ENCODE measurements around the gene PRSS36. TPM values are rescaled to one million over a fixed set of nuclear protein-coding genes. Genes with fewer than 3 reads are reported as not detected.

Gene PRSS36
- total and polyA plus RNA-seq, 8 donors: 0.87 to 26.3 (median 2.7) TPM; not detected in 2

DNA sequence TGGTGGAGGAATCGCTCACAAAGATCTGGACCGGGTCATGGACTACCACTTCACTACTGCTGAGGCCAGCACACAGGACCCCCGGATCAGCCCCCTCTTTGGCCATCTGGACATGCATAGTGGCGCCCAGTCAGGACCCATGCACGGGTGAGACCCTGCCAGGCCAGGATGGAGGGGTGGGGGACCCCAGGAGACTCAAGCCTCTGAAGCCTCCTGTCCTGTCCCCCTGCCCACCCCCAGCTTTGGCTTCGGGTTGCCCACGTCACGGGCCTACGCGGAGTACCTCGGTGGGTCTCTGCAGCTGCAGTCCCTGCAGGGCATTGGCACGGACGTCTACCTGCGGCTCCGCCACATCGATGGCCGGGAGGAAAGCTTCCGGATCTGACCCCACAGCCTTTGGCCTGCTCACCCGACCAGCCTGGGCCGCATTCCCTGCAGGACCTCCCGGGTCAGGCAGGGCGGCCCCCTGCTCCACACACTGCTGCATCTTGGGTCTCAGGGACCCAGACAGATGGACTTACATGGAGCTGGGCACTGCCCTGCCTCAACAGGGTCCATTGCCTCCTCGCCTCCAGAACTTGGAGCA is 37.9 kb downstream of the PRSS36 start:
- Histone ChIP-seq H3K27me3 (no peaks in the 10 kb centered on the region), H3K36me3 (peaks cover 35 to 41% (median 38%) of the 10 kb centered on the region in 4 donors), H3K9me3 (no peaks in the 10 kb centered on the region), H3K4me1 (peaks cover 41 to 67% (median 55%) of the 10 kb centered on the region in 4 donors), H3K27ac (peak overlapping the region; percentile 55 to 83 (median 74)), H3K4me3 (no peak overlapping the region)
- intact Hi-C loops (cut with DNase I; ENCODE audit: low total_unique reads): no loop called here
- DNase-seq: no peak
- 89 to 92% (median 92%) methylated on average over 18 to 23 of the region's 23 CpGs for WGBS, 5 donors
- TF ChIP-seq POLR2AphosphoS5 (IDR thresholded peaks at IDR 0.05) (no peak), EP300 (IDR thresholded peaks at IDR 0.05) (no peak), POLR2A (IDR thresholded peaks at IDR 0.05) (no peak)
- TF ChIP-seq, protein P1, sequence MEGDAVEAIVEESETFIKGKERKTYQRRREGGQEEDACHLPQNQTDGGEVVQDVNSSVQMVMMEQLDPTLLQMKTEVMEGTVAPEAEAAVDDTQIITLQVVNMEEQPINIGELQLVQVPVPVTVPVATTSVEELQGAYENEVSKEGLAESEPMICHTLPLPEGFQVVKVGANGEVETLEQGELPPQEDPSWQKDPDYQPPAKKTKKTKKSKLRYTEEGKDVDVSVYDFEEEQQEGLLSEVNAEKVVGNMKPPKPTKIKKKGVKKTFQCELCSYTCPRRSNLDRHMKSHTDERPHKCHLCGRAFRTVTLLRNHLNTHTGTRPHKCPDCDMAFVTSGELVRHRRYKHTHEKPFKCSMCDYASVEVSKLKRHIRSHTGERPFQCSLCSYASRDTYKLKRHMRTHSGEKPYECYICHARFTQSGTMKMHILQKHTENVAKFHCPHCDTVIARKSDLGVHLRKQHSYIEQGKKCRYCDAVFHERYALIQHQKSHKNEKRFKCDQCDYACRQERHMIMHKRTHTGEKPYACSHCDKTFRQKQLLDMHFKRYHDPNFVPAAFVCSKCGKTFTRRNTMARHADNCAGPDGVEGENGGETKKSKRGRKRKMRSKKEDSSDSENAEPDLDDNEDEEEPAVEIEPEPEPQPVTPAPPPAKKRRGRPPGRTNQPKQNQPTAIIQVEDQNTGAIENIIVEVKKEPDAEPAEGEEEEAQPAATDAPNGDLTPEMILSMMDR (IDR thresholded peaks at IDR 0.05): no peak

DNA sequence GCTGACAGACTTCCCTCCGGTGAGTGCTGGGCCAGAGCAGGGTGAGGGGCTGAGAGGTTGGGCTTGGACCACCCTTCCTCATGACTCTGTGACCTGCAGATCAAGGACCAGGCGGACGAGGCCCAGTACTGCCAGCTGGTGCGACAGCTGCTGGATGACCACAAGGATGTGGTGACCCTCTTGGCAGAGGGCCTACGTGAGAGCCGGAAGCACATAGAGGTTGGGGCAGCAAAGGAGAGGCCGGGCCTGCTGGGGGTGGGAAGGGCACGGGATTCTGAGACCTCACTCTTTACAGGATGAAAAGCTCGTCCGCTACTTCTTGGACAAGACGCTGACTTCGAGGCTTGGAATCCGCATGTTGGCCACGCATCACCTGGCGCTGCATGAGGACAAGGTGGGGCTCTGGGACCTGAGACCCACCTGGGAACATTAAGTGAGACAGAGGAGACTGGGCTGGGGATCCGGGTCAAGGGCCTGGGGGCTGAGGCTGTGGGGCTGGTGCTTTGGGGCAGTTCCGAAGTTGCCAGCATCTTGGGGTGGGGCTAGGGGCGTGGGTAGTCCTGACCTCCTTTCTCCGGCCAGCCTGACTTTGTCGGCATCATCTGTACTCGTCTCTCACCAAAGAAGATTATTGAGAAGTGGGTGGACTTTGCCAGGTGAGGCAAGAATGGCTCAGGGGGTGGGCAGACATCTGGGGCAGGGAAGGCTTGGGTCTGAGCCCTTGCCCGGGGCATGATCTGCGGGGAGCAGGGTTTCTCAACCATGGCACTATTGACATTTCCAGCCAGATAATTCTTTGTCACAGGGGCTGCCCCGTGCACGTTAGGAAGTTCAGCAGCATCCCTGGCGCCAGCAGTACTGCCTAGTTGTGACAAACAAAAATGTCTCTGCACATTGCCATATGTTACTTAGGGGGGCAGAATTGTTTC is 39.5 kb downstream of the PRSS36 start:
- H3K27ac ChIP-seq: peak overlapping the region in 1 of 5 donors; percentile 1
- TF ChIP-seq POLR2AphosphoS5 (IDR thresholded peaks at IDR 0.05) (no peak), POLR2A (IDR thresholded peaks at IDR 0.05) (no peak), EP300 (IDR thresholded peaks at IDR 0.05) (no peak)
- TF ChIP-seq, protein P1 (IDR thresholded peaks at IDR 0.05): no peak
- peak in 1 of 2 donors; percentile 6 for DNase-seq
- 82 to 89% (median 85%) methylated on average over 23 to 26 of the region's 26 CpGs for WGBS, 5 donors
- intact Hi-C loops (cut with DNase I; ENCODE audit: low total_unique reads): no loop called here
- H3K9me3 ChIP-seq: no peaks in the 10 kb centered on the region
- no peaks in the 10 kb centered on the region for H3K27me3 ChIP-seq
- H3K4me3 ChIP-seq: peak overlapping the region in 1 of 4 donors; percentile 3
- peaks cover 35 to 41% (median 38%) of the 10 kb centered on the region in 4 donors for H3K36me3 ChIP-seq
- H3K4me1 ChIP-seq: peaks cover 41 to 68% (median 55%) of the 10 kb centered on the region in 4 donors

DNA sequence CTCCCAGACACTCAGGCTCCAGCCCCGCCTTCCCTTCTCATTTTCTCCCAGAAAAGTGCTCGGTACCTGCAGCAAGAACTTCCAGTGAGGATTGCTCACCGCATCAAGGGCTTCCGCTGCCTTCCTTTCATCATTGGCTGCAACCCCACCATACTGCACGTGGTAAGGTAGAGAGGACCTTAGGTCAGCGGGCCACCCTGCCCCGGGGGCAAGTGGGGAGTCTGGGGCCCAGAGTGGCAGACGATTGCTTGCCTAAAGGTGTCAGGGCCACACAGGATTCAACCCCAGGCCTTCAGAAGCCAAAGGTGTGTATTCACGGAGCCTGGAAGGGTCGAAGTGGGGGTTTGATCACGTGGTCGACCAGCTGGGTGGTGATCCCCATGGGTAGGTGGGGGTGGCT is 40.2 kb downstream of the PRSS36 start:
- peak overlapping the region in 2 of 4 donors; percentile 70 to 88 for H3K4me3 ChIP-seq
- H3K4me1 ChIP-seq: peaks cover 40 to 66% (median 53%) of the 10 kb centered on the region in 4 donors
- 84 to 92% (median 88%) methylated on average over 12 of the region's 12 CpGs for WGBS, 5 donors
- DNase-seq: no peak
- peaks cover 35 to 41% (median 38%) of the 10 kb centered on the region in 4 donors for H3K36me3 ChIP-seq
- no peak for TF ChIP-seq EP300 (IDR thresholded peaks at IDR 0.05)
- TF ChIP-seq POLR2AphosphoS5 (IDR thresholded peaks at IDR 0.05): no peak
- TF ChIP-seq, protein P1 (IDR thresholded peaks at IDR 0.05): no peak
- TF ChIP-seq POLR2A (IDR thresholded peaks at IDR 0.05): no peak
- peak overlapping the region in 3 of 5 donors; percentile 88 to 95 (median 94) for H3K27ac ChIP-seq
- intact Hi-C loops (cut with DNase I; ENCODE audit: low total_unique reads): no loop called here
- no peaks in the 10 kb centered on the region for H3K9me3 ChIP-seq
- no peaks in the 10 kb centered on the region for H3K27me3 ChIP-seq

DNA sequence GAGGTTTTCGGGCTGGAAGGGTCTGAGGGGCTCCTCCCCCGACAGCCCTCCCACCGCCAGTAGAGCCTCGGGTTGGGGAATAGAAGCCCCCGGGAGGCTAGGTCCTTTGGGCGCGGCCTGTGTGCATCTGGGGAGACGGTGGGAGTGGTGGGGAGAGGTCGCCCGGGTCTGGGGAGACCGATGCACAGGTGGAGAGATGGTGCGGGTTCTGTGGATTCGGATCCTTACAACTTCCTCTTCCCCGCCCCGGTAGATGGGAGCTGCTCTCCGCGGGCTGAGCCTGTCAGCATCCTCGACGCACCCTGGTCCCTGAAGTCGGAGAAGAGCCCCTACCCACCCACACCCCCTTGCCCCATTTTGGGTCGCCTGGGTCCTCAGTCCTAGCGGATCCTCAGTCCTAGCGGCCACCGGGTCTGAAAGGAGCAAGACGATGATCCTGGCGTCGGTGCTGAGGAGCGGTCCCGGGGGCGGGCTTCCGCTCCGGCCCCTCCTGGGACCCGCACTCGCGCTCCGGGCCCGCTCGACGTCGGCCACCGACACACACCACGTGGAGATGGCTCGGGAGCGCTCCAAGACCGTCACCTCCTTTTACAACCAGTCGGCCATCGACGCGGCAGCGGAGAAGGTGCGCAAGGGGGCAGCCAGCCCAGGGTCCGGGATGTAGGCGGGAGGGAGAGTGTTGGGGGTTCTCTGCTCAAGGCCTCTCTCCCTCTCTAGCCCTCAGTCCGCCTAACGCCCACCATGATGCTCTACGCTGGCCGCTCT is 40.9 kb downstream of the PRSS36 start:
- TF ChIP-seq POLR2A (IDR thresholded peaks at IDR 0.05): no peak
- no peak for TF ChIP-seq POLR2AphosphoS5 (IDR thresholded peaks at IDR 0.05)
- no peak for TF ChIP-seq EP300 (IDR thresholded peaks at IDR 0.05)
- TF ChIP-seq, protein P1 (IDR thresholded peaks at IDR 0.05): no peak
- intact Hi-C loops (cut with DNase I; ENCODE audit: low total_unique reads): no loop called here
- peak overlapping the region; percentile 88 to 96 (median 95) for H3K27ac ChIP-seq
- no peaks in the 10 kb centered on the region for H3K9me3 ChIP-seq
- H3K4me3 ChIP-seq: peak overlapping the region; percentile 70 to 99 (median 94)
- no peak for DNase-seq
- H3K4me1 ChIP-seq: peaks cover 35 to 60% (median 46%) of the 10 kb centered on the region in 4 donors
- H3K27me3 ChIP-seq: no peaks in the 10 kb centered on the region
- H3K36me3 ChIP-seq: peaks cover 35 to 41% (median 38%) of the 10 kb centered on the region in 4 donors
- WGBS, 5 donors: 36 to 71% (median 41%) methylated on average over 30 to 57 of the region's 57 CpGs
